ENCODE results near the gene VAC14.

DNA sequence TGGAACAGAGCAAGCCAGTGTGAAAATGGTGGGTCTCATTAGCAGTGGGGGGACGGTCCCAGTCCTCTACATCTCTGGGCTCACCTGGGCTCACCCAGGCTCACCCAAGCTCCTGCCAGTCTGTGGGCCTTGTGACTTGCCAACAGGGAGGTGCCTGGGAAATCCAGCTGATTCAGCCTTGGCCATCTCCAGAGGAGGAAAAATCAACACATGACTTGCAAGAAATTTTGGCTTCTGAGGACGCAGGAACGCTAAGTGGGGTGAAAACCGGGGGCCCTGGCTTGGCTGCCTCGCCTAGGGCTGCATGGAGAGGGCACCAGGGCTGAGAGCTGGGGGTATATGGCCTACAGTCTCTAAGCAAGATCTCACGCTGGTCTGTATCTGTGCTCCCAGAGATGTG is 47.7 kb downstream of the VAC14 start:
- TF ChIP-seq POLR2A (IDR thresholded peaks at IDR 0.05) = no peak
- TF ChIP-seq, protein P1, sequence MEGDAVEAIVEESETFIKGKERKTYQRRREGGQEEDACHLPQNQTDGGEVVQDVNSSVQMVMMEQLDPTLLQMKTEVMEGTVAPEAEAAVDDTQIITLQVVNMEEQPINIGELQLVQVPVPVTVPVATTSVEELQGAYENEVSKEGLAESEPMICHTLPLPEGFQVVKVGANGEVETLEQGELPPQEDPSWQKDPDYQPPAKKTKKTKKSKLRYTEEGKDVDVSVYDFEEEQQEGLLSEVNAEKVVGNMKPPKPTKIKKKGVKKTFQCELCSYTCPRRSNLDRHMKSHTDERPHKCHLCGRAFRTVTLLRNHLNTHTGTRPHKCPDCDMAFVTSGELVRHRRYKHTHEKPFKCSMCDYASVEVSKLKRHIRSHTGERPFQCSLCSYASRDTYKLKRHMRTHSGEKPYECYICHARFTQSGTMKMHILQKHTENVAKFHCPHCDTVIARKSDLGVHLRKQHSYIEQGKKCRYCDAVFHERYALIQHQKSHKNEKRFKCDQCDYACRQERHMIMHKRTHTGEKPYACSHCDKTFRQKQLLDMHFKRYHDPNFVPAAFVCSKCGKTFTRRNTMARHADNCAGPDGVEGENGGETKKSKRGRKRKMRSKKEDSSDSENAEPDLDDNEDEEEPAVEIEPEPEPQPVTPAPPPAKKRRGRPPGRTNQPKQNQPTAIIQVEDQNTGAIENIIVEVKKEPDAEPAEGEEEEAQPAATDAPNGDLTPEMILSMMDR (IDR thresholded peaks at IDR 0.05) = no peak

All from suprapubic skin (tissue), 3 donors.